SK-N-SH (cell line): ENCODE measurements around the gene WDR86. TPM values are rescaled to one million over a fixed set of nuclear protein-coding genes. Genes with fewer than 3 reads are reported as not detected.

Experiments
- CTCF ChIA-PET: fragments of 300-600, 350-600 bp; formaldehyde crosslinking; extraction: SDS; loops from one replicate; lab custom pipeline; 2021; lab: Yijun Ruan, JAX
- POLR2A ChIA-PET: fragments of 350-600 bp; sonication (Branson Sonifier 250); formaldehyde crosslinking; extraction: SDS; loops from one replicate; lab custom pipeline; 2020; ENCODE audit warnings: antibody characterized with exemption, inconsistent platforms; lab: Yijun Ruan, JAX
- DNase-seq: peaks from one replicate; pipeline ENCODE4 v3.0.0; 2012
- H2AFZ ChIP-seq: fragments of 200-600 bp; sonication (generic); 2 replicates; pipeline ENCODE4 v1.8.1; 2016; ENCODE audit warnings: antibody characterized with exemption, mild to moderate bottlenecking, low read depth
- H3F3A ChIP-seq: fragments of 200-600 bp; sonication (generic); replicated peaks from 2 replicates; pipeline ENCODE3; 2016; ENCODE audit warnings: antibody characterized with exemption, mild to moderate bottlenecking; ENCODE audit not compliant: insufficient read depth
- H3K27ac ChIP-seq, 2 experiments: fragments of 200-500 bp in 1 of 2; fragments of 200-600 bp in 1 of 2; sonication (Bioruptor generic) in 1 of 2; sonication (generic), shearing (Covaris generic) in 1 of 2; 2 replicates each; pipeline versions ENCODE4 v1.5.1 to v1.6.1; 2014 to 2016; ENCODE audit warnings: low read depth in 2 of 2, inconsistent platforms in 1 of 2, low read length in 1 of 2, mild to moderate bottlenecking in 1 of 2, mixed read lengths in 1 of 2
- H3K27me3 ChIP-seq: fragments of 200-600 bp; sonication (generic), shearing (Covaris generic); 2 replicates; pipeline ENCODE4 v1.6.1; 2016; ENCODE audit warnings: mixed run types; ENCODE audit not compliant: insufficient read depth
- H3K36me3 ChIP-seq, 2 experiments: fragments of 200-500 bp in 1 of 2; fragments of 200-600 bp in 1 of 2; sonication (Bioruptor generic) in 1 of 2; sonication (generic) in 1 of 2; replicated peaks in 1 of 2; 2 replicates each; pipeline versions ENCODE3 to v1.5.1; 2014 to 2016; ENCODE audit warnings: low read length in 1 of 2, mild to moderate bottlenecking in 1 of 2; ENCODE audit not compliant: insufficient read depth in 2 of 2, control insufficient read depth in 1 of 2
- H3K4me1 ChIP-seq, 2 experiments: fragments of 200-500 bp in 1 of 2; fragments of 200-600 bp in 1 of 2; sonication (Bioruptor generic) in 1 of 2; sonication (generic), shearing (Covaris generic) in 1 of 2; 2 replicates each; pipeline versions ENCODE4 v1.5.1 to v1.6.1; 2014 to 2016; ENCODE audit warnings: low read depth in 1 of 2, low read length in 1 of 2, mixed run types in 1 of 2; ENCODE audit not compliant: insufficient read depth in 2 of 2, control insufficient read depth in 1 of 2
- H3K4me2 ChIP-seq: fragments of 200-600 bp; sonication (generic), shearing (Covaris generic); 2 replicates; pipeline ENCODE4 v1.6.1; 2017; ENCODE audit warnings: mixed run types
- H3K4me3 ChIP-seq, 2 experiments: fragments of 200-500 bp in 1 of 2; fragments of 200-600 bp in 1 of 2; sonication (Bioruptor generic) in 1 of 2; sonication (generic), shearing (Covaris generic) in 1 of 2; 2 replicates each; pipeline versions ENCODE4 v1.5.1 to v1.8.1; 2014 to 2016; ENCODE audit warnings: low read depth in 2 of 2, inconsistent platforms in 1 of 2, low read length in 1 of 2, mild to moderate bottlenecking in 1 of 2, mixed read lengths in 1 of 2, moderate library complexity in 1 of 2
- H3K79me2 ChIP-seq: fragments of 200-600 bp; sonication (generic); 2 replicates; pipeline ENCODE4 v1.8.1; 2017; ENCODE audit warnings: mild to moderate bottlenecking; ENCODE audit not compliant: insufficient read depth
- H3K9ac ChIP-seq: fragments of 200-600 bp; sonication (generic); 2 replicates; pipeline ENCODE4 v1.6.1; 2017; ENCODE audit warnings: mixed run types
- H3K9me2 ChIP-seq: fragments of 200-600 bp; sonication (generic); 2 replicates; pipeline ENCODE4 v1.6.1; 2017; ENCODE audit warnings: mixed run types
- H3K9me3 ChIP-seq: fragments of 200-600 bp; sonication (generic); 2 replicates; pipeline ENCODE4 v1.6.1; 2017; ENCODE audit warnings: mixed run types, mild to moderate bottlenecking, moderate library complexity
- H4K20me1 ChIP-seq: fragments of 200-600 bp; sonication (generic); 2 replicates; pipeline ENCODE4 v1.6.1; 2017; ENCODE audit warnings: mild to moderate bottlenecking, mixed run types; ENCODE audit not compliant: insufficient read depth
- CTCF ChIP-seq: fragments of 200-600 bp; sonication (generic); IDR thresholded peaks from 2 replicates; pipeline ENCODE4 v1.6.1; 2017; ENCODE audit warnings: antibody characterized with exemption, mild to moderate bottlenecking, moderate library complexity
- EP300 ChIP-seq, 2 experiments: IDR thresholded peaks; 2 replicates each; pipeline versions ENCODE4 v1.4.0 to v1.6.1; 2012; ENCODE audit warnings: borderline replicate concordance in 1 of 2, low read depth in 1 of 2, low read length in 1 of 2
- FOSL2 ChIP-seq: IDR thresholded peaks from 2 replicates; pipeline ENCODE4 v1.4.0; 2012; ENCODE audit warnings: low read depth, mild to moderate bottlenecking, moderate library complexity, borderline replicate concordance
- NFIC ChIP-seq: IDR thresholded peaks from 2 replicates; pipeline ENCODE4 v1.4.0; 2012; ENCODE audit warnings: borderline replicate concordance
- POLR2AphosphoS5 ChIP-seq: IDR thresholded peaks from 2 replicates; pipeline ENCODE4 v1.6.1; 2012; ENCODE audit warnings: low read depth, low read length
- RAD21 ChIP-seq: IDR thresholded peaks from 2 replicates; pipeline ENCODE4 v1.6.1; 2012; ENCODE audit warnings: mild to moderate bottlenecking, low read length
- REST ChIP-seq: IDR thresholded peaks from 2 replicates; pipeline ENCODE4 v1.6.1; 2012; ENCODE audit warnings: mild to moderate bottlenecking, low read depth, low read length, moderate library complexity
- RFX5 ChIP-seq: IDR thresholded peaks from 2 replicates; pipeline ENCODE4 v1.6.1; 2012; ENCODE audit warnings: mild to moderate bottlenecking, improper control_type of control experiment, low read length
- SMC3 ChIP-seq: IDR thresholded peaks from 2 replicates; pipeline ENCODE4 v1.6.1; 2012; ENCODE audit warnings: low read depth, low read length, improper control_type of control experiment
- TEAD4 ChIP-seq: IDR thresholded peaks from 2 replicates; pipeline ENCODE4 v1.4.0; 2012; ENCODE audit warnings: mild to moderate bottlenecking, borderline replicate concordance; ENCODE audit not compliant: insufficient read depth
- ZBTB33 ChIP-seq: IDR thresholded peaks from 2 replicates; pipeline ENCODE4 v1.4.0; 2012; ENCODE audit warnings: low read depth, borderline replicate concordance
- WGBS: methylation state at CpG from one replicate; pipeline ENCODE4 v1.1.6; 2017; ENCODE audit warnings: low lambda C conversion rate; 5-methylcytosine and 5-hydroxymethylcytosine counted together
- polyA plus RNA-seq, 3 experiments: library from polyadenylated mRNA; depleted of rRNA; stranded (reverse); fragments of >200 nt; gene quantifications; 2 replicates each; pipeline ENCODE4 v1.2.3, GENCODE V29; 2012

The WDR86 gene
- polyA plus RNA-seq, 1 of the 3 experiments (the other 2 are of a cell fraction): 1.0 TPM

GRCh38 chr7:151415375-151416105 lies 5.7 kb upstream of the WDR86 start:
- H3K27me3 ChIP-seq: peaks cover 37% of the 10 kb centered on the region
- H3K9me3 ChIP-seq: 0 out of 2 replicates have a peak, but pooled peaks cover 5% of the 10 kb centered on the region
- H3K4me2 ChIP-seq: no peak overlapping the region
- H3K79me2 ChIP-seq: no peaks in the 10 kb centered on the region
- no peaks in the 10 kb centered on the region for H3F3A ChIP-seq
- H3K36me3 ChIP-seq: no peaks in the 10 kb centered on the region
- POLR2A ChIA-PET: no interaction called here
- DNase-seq: no peak
- TF ChIP-seq RFX5 (no peak), FOSL2 (no peak), SMC3 (no peak)
- no peaks in the 10 kb centered on the region for H3K9me2 ChIP-seq
- H2AFZ ChIP-seq: no peak overlapping the region
- CTCF ChIA-PET: interaction anchor here (0.7 to 1.5 kb wide), 4 partner anchors 8 to 100 kb away, joined by 3 to 5 read pairs (median 3); no protein-coding TSS in a partner anchor
- no peak overlapping the region for H3K4me3 ChIP-seq
- H3K27ac ChIP-seq: no peak overlapping the region
- H4K20me1 ChIP-seq: no peaks in the 10 kb centered on the region
- 46% methylated on average over 3 of the region's 3 CpGs for WGBS
- no peak overlapping the region for H3K9ac ChIP-seq
- peaks cover 0 to 9% of the 10 kb centered on the region in 2 experiments; a peak in 1 of 4 replicates for H3K4me1 ChIP-seq

- Histone ChIP-seq H3F3A (no peaks in the 10 kb centered on the region), H3K27me3 (peaks cover 60% of the 10 kb centered on the region), H3K9me3 (no peaks in the 10 kb centered on the region), H3K36me3 (no peaks in the 10 kb centered on the region), H4K20me1 (no peaks in the 10 kb centered on the region), H3K4me3 (no peak overlapping the region), H3K4me1 (peaks cover 0 to 15% of the 10 kb centered on the region in 2 experiments; a peak in 1 of 4 replicates), H2AFZ (no peak overlapping the region), H3K9ac (no peak overlapping the region), H3K9me2 (no peaks in the 10 kb centered on the region), H3K4me2 (no peak overlapping the region), H3K27ac (no peak overlapping the region), H3K79me2 (no peaks in the 10 kb centered on the region)
- ChIA-PET POLR2A (no interaction called here), CTCF (interaction anchor here (0.9 kb wide), 1 partner anchor 57 kb away, joined by 3 read pairs; no protein-coding TSS in a partner anchor)
- DNase-seq: no peak
- no peak for TF ChIP-seq CTCF
- WGBS: 70% methylated on average over 4 of the region's 4 CpGs
Observed at GRCh38 chr7:151413241-151413640, 3.4 kb upstream of the WDR86 start.

GRCh38 chr7:151412318-151412717 lies 2.5 kb upstream of the WDR86 start:
- 75% methylated on average over 4 of the region's 4 CpGs for WGBS
- Histone ChIP-seq H3K79me2 (no peaks in the 10 kb centered on the region), H3K9ac (no peak overlapping the region), H3K4me3 (no peak overlapping the region), H4K20me1 (no peaks in the 10 kb centered on the region), H3K9me2 (no peaks in the 10 kb centered on the region), H3K27ac (no peak overlapping the region), H3K9me3 (no peaks in the 10 kb centered on the region), H3K4me2 (no peak overlapping the region), H3K27me3 (peaks cover 61% of the 10 kb centered on the region), H2AFZ (no peak overlapping the region), H3K36me3 (no peaks in the 10 kb centered on the region), H3K4me1 (peaks cover 0 to 15% of the 10 kb centered on the region in 2 experiments; a peak in 1 of 4 replicates), H3F3A (no peaks in the 10 kb centered on the region)
- DNase-seq: no peak
- CTCF ChIA-PET: interaction anchor here (0.9 to 4.1 kb wide), 7 partner anchors 13 to 221 kb away, joined by 3 to 28 read pairs (median 3); no protein-coding TSS in a partner anchor
- POLR2A ChIA-PET: no interaction called here
- no peak for TF ChIP-seq NFIC
- no peak for TF ChIP-seq POLR2AphosphoS5
- TF ChIP-seq REST: no peak
- no peak for TF ChIP-seq RAD21
- TF ChIP-seq TEAD4: no peak
- no peak for TF ChIP-seq ZBTB33
- no peak for TF ChIP-seq EP300 (IDR thresholded peaks at IDR 0.05; ENCODE audit: borderline replicate concordance in 1 of 2, low read depth in 1 of 2, low read length in 1 of 2)
